ENCODE data around the gene CAMKK2.
A peak's percentile ranks its signal among the peaks of the same experiment; 100 is the strongest.
"Not testable (repeated sequence)": the region's sequence is repeated elsewhere in the genome, so short reads cannot be mapped to it uniquely, and the experiment has no call there.

Gene CAMKK2

GRCh38 chr12:121219353-121219986 is 77.0 kb downstream of the CAMKK2 start:
- no peak for DNase-seq

DNA sequence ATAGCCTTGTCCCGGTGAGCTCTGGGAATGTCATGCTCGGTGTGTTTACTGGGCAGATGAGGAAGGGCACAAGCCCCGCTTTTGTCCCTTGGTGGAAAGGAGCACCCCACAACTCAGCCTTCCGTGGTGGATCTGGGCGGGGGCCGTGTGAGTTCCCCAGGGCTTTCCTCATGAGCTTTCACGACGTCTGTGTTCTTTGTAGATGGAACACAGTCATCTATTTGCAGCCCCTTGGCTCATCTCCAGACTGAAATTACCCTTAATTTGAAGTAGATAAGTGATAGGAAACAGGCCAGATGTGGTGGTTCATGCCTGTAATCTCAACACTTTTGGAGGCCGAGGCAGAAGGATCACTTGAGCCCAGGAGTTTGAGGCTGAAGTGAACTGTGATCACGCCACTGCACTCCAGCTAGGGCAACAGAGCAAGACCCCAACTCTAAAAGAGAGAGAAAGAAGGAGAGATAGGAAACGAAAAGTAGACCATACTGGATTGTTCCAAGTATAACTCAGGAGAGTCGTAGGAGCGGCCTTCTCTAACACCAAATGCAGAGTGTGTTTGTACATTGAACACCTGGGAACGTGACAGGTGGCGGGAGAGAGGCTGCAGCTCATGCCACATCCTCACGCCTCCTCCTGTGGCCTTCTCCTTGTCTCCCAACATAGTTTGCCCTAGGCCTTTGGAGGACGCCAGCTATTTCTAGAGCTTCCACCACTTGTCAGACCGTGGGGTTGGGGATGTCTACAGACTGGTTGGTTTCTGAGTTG is 77.7 kb downstream of the CAMKK2 start:
- no peak for DNase-seq

GRCh38 chr12:121217761-121218160 is 78.7 kb downstream of the CAMKK2 start:
- DNase-seq = no peak

DNA sequence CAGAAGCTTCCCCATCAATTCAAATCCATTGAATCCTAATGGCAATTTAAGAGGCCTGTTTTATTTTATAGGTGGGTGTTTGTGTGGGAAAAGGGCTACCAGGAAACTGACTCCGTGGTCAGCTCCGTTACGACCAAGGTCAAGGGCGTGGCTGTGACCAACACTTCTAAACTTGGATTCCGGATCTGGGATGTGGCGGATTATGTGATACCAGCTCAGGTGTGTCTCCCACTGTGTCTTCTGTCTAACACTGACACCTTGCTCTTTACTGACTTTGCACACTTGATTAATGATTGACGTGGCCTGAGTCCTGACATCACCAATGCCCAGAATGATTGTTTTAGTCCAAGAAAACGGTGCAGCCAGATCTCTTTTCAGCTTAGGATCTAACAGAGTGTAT is 79.4 kb downstream of the CAMKK2 start:
- DNase-seq = no peak

GRCh38 chr12:121216102-121216501 is 80.4 kb downstream of the CAMKK2 start:
- DNase-seq = no peak

DNA sequence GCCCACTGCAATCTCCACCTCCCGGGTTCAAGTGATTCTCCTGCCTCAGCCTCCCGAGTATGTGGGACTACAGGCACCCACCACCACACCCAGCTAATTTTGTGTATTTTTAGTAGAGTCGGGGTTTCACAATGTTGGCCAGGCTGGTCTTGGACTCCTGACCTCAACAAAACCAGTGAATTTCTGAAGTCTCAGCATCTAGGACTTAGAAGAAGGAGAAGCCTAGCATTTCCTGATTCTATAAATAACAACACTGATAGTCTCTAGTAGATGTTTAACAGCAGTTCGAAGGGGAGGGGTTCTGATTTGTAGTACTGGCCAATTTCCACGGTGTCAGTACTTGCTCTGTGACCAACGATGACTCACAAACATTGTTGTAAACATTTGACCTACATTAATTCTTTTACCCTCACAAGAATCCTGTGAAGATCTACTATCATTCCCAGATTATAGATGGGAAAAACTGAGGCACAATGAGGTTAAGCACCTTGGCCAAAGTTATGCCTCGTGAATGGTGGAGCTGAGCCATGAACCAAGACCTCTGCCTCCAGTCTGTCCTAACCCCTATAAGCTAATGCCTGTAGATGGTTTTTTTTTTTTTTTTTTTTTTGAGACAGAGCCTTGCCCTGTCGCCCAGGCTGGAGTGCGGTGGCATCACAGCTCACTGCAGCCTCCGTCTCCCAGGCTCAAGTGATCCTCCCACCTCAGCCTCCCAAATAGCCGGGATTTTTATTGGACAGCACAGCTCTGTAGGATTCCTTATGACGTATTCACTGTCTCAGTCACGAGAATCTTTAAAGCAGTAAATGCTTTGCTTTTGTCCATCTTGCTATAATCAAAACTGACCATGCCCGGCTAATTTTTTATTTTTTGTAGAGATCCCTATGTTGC is 81.4 kb downstream of the CAMKK2 start:
- DNase-seq = peak; percentile 93

GRCh38 chr12:121214166-121214777 is 82.2 kb downstream of the CAMKK2 start:
- peak; percentile 55 for DNase-seq

DNA sequence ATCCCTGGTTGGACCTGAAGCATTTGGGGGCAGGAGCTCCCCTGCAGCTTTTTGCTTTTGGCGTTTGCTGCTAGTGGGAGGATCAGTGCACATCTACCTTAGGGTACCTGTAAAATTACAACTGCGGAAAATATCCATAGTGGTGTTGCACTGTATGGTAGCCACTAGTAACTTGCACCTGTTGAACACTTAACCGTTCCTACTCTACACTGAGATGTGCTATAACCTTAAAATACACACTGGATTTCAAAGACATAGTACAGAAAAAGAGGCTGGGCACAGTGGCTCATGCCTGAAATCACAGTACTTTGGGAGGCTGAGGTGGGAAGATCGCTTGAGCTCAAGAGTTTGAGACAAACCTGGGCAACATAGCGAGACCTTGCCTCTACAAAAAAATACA is 83.6 kb downstream of the CAMKK2 start:
- no peak for DNase-seq

- DNase-seq = peak; percentile 81
Measured at GRCh38 chr12:121209624-121210572, 86.6 kb downstream of the CAMKK2 start, which contains the start of gene P2RX4. Gene P2RX4, plus strand, starts transcription at chr12:121210129. Its CDS starts 36 bp downstream, at chr12:121210165.

DNA sequence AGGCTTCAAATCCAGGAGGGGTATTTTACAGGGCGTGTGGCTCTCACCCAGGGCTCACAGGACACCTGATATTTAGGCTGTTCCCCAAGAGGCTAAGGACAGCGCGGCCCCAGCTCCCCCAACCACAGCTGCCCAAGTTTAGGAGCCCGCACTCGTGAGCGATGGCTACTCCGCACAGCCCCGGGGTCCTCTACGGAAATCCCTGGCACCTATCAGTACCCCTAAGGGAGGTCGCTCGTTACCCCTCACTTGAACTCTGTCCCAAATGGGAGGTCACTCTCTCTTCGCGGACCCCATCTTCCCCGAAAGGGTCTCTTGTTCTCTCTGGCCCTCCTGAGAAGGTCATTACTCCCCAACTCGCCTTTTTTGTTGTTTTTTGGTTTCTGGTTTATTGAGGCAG is 87.3 kb downstream of the CAMKK2 start:
- no peak for DNase-seq

- not testable (repeated sequence) for DNase-seq
Measured at GRCh38 chr12:121208571-121208970, 87.9 kb downstream of the CAMKK2 start.

DNA sequence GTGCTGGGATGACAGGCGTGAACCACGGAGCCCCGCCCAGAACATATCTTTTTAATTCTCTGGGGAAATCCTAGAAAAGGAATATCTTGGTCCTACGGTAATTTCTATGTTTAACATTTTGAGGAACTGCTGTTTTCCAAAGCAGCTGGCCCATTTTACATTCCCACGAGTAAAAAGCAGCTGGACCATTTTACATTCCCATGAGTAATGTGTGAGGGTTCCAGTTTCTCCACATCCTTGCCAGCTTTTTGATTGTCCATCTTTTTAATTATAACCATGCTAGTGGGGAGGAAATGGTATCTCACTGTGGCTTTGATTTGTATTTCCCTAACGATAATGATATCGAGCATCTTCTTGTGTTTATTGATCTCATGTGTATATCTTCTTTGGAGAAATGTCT is 91.0 kb downstream of the CAMKK2 start:
- DNase-seq = no peak

GRCh38 chr12:121203482-121203881 is 93.0 kb downstream of the CAMKK2 start:
- DNase-seq = no peak

DNA sequence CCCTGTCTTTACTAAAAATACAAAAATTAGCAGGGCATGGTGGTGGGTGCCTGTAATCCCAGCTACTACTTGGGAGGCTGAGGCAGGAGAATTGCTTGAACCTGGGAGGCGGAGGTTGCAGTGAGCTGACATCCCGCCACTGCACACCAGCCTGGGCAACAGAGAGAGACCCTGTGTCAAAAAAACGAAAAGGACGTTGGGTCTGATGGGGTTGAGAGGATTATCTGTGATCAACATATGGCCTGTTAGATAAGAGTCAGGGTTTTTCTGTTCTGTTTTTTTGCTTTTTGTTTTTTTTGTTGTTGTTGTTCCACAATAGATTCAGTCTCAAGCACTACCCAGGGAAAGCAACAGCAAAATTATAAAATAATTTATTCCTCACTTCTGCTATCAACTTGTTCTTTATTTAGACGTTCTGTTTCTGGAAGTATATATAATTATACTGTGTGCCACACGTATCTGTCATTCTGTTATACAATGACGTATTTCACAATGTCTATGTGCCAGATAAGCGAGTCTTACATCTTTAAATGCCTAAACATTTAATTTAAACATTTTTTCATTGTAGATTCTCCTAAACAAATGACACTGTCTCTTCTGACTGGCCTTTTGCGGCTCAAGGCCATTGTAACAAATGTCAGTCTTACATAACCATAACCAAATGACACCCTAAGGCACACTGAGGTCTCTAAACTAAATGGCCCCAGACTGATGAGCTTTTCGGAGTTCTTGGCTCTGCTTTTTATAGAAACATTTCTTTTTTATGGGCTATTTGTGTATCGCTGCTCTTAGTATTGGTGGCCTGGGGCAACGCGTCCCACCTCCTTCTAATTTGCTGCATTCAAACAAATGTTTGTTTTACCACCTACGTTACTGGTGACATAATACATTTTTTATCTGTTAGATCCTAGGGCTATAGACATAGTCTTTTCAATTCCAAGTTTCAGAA is 93.8 kb downstream of the CAMKK2 start:
- DNase-seq = peak; percentile 42

- DNase-seq = not testable (repeated sequence)
Measured at GRCh38 chr12:121201140-121201539, 95.4 kb downstream of the CAMKK2 start.

DNA sequence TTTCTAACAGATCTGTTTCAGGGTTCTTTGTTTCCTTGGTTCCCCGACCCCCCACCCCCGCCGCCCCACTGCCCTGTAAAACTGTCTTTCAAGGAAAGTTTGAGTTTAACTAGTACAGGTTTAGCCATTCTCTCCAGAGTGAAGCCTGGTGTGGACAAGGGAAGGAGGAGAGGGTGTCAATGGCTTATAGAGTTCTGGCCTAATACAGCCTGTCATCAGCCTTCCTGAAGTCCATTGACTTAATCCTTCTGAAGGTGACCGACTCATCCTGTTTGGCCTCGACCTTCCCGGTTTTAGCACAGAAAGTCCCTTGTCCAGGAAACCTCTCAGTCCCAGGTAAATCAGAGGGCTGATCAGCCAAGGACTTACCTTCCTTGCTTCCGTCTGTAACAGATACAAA is 97.6 kb downstream of the CAMKK2 start:
- no peak for DNase-seq

GRCh38 chr12:121196902-121197301 is 99.6 kb downstream of the CAMKK2 start:
- DNase-seq = no peak

DNA sequence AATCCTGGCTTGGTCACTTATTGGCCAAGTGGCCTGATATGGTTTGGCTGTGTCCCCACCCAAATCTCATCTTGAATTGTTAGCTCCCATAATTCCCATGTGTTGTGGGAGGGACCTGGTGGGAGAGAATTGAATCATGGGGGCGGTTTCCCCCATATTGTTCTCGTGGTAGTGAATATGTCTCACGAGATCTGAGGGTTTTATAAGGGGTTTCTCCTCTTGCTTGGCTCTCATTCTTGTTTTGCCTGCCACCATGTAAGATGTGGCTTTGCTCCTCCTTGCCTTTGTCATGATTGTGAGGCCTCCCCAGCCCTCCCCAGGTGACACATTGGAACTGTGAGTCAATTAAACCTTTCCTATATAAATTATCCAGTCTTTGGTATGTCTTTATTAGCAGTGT is 105.4 kb downstream of the CAMKK2 start:
- no peak for DNase-seq

DNA sequence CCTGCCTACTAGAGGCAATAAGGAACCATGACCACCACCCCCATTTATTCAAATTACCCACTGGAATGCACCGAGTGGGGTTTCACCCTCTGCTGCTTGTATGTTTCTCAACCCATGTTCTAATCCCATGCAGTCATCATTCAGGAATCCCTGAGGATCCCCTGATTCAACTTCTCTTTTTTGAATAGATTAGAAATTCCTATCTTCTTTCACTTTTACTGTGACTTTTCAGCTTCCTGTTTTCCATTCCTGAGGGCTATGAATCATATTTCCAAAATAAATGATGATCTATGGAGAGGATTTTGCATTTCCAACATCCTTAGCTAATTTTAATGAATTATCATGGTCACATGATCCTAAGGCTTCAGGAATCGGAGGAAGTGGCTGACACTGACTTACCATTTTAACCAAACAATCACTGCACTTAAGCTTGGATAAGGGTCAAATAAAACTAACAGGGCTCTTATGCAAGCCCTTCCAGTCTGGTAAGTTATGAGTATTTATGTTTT is 105.9 kb downstream of the CAMKK2 start:
- DNase-seq = peak; percentile 98

- no peak for DNase-seq
Measured at GRCh38 chr12:121189619-121190155, 106.8 kb downstream of the CAMKK2 start.

Measured in EL (cell line).